IMR-90 (cell line): ENCODE results near the gene ENAH. TPM values are rescaled to one million over a fixed set of nuclear protein-coding genes. Genes with fewer than 3 reads are reported as not detected.

Experiments used
- ATAC-seq: fragments of 200-7000 bp; cut with Tn5 transposase; 2 replicates; pipeline ENCODE4 v1.9.1; 2020; ENCODE audit warnings: low read depth, mild to moderate bottlenecking, moderate library complexity
- BruUV-seq: library from RNA; stranded (reverse); fragments of 400-500 nt; replicated peaks from 2 replicates; lab custom pipeline; 2021; lab: Mats Ljungman, UMichigan
- CTCF ChIA-PET: fragments of 300-600 bp; formaldehyde crosslinking; extraction: SDS; loops from one replicate; lab custom pipeline; 2021; ENCODE audit warnings: antibody characterized with exemption; lab: Yijun Ruan, JAX
- POLR2A ChIA-PET: fragments of 300-600 bp; sonication (Branson Sonifier 250); formaldehyde crosslinking; loops from one replicate; lab custom pipeline; 2022; ENCODE audit warnings: antibody characterized with exemption; ENCODE audit not compliant: unreplicated experiment; lab: Charles Lee
- DNase-seq: peaks from one replicate; pipeline ENCODE4 v3.0.0; 2013
- H2AFZ ChIP-seq: replicated peaks from 2 replicates; pipeline ENCODE3; 2013; ENCODE audit warnings: low read length, mild to moderate bottlenecking; ENCODE audit not compliant: poor library complexity
- H2AK5ac ChIP-seq: 2 replicates; pipeline ENCODE4 v1.6.1; 2013; ENCODE audit warnings: low read depth, low read length, inconsistent platforms
- H2AK9ac ChIP-seq: replicated peaks from 2 replicates; pipeline ENCODE3; 2013; ENCODE audit warnings: mild to moderate bottlenecking, low read depth, low read length, moderate library complexity; ENCODE audit not compliant: poor library complexity
- H2BK120ac ChIP-seq: 2 replicates; pipeline ENCODE4 v1.6.1; 2013; ENCODE audit warnings: low read depth, low read length, inconsistent platforms
- H2BK15ac ChIP-seq: 3 replicates; pipeline ENCODE4 v1.6.1; 2013; ENCODE audit warnings: low read depth, low read length, inconsistent platforms
- H2BK20ac ChIP-seq: 2 replicates; pipeline ENCODE4 v1.6.1; 2013; ENCODE audit warnings: low read depth, mild to moderate bottlenecking, inconsistent platforms, low read length, moderate library complexity
- H2BK5ac ChIP-seq: 2 replicates; pipeline ENCODE4 v1.6.1; 2013; ENCODE audit warnings: mild to moderate bottlenecking, low read depth, low read length, inconsistent platforms; ENCODE audit not compliant: poor library complexity, severe bottlenecking
- H3K14ac ChIP-seq: replicated peaks from 2 replicates; pipeline ENCODE4 v1.6.1; 2013; ENCODE audit warnings: low read depth, low read length, inconsistent platforms
- H3K18ac ChIP-seq: 2 replicates; pipeline ENCODE4 v1.6.1; 2013; ENCODE audit warnings: low read depth, low read length, control low read depth
- H3K23ac ChIP-seq: 2 replicates; pipeline ENCODE4 v1.6.1; 2013; ENCODE audit warnings: low read depth, low read length, inconsistent platforms
- H3K27ac ChIP-seq: 2 replicates; pipeline ENCODE4 v1.5.1; 2013; ENCODE audit warnings: mild to moderate bottlenecking, control low read depth, low read length; ENCODE audit not compliant: insufficient read depth
- H3K27me3 ChIP-seq: 2 replicates; pipeline ENCODE4 v1.6.1; 2013; ENCODE audit warnings: low read length; ENCODE audit not compliant: control insufficient read depth, insufficient read depth
- H3K36me3 ChIP-seq: 2 replicates; pipeline ENCODE4 v1.6.1; 2013; ENCODE audit warnings: low read length, mixed read lengths; ENCODE audit not compliant: control insufficient read depth, insufficient read depth
- H3K4ac ChIP-seq: 2 replicates; pipeline ENCODE4 v1.6.1; 2013; ENCODE audit warnings: low read depth, low read length, inconsistent platforms
- H3K4me1 ChIP-seq: 2 replicates; pipeline ENCODE4 v1.6.1; 2013; ENCODE audit warnings: low read length, mixed read lengths; ENCODE audit not compliant: control insufficient read depth, insufficient read depth
- H3K4me2 ChIP-seq: 2 replicates; pipeline ENCODE4 v1.6.1; 2013; ENCODE audit warnings: low read depth, mild to moderate bottlenecking, control low read depth, low read length, moderate library complexity
- H3K4me3 ChIP-seq: 2 replicates; pipeline ENCODE4 v1.5.1; 2013; ENCODE audit warnings: low read depth, mild to moderate bottlenecking, control low read depth, low read length, moderate library complexity; ENCODE audit not compliant: insufficient read depth
- H3K56ac ChIP-seq: 2 replicates; pipeline ENCODE4 v1.6.1; 2013; ENCODE audit warnings: low read length, inconsistent platforms; ENCODE audit not compliant: insufficient read depth; ENCODE audit errors: extremely low read depth
- H3K79me1 ChIP-seq, 2 experiments: 2 replicates each; pipeline ENCODE4 v1.6.1; 2013; ENCODE audit warnings: low read length in 2 of 2, inconsistent platforms in 1 of 2, low read depth in 1 of 2
- H3K9ac ChIP-seq: 2 replicates; pipeline ENCODE4 v1.6.1; 2013; ENCODE audit warnings: low read depth, low read length, control low read depth
- H3K9me1 ChIP-seq: 2 replicates; pipeline ENCODE4 v1.6.1; 2013; ENCODE audit warnings: low read length, inconsistent platforms; ENCODE audit not compliant: insufficient read depth
- H3K9me3 ChIP-seq: 2 replicates; pipeline ENCODE4 v1.6.1; 2013; ENCODE audit warnings: low read length; ENCODE audit not compliant: control insufficient read depth, insufficient read depth
- H4K20me1 ChIP-seq: 2 replicates; pipeline ENCODE4 v1.6.1; 2013; ENCODE audit warnings: low read length, inconsistent platforms; ENCODE audit not compliant: insufficient read depth
- H4K5ac ChIP-seq: 2 replicates; pipeline ENCODE4 v1.6.1; 2013; ENCODE audit warnings: mild to moderate bottlenecking, low read depth, low read length, control low read depth
- H4K8ac ChIP-seq, 2 experiments: 2 replicates each; pipeline ENCODE4 v1.6.1; 2013; ENCODE audit warnings: low read depth in 2 of 2, low read length in 2 of 2, control low read depth in 1 of 2, inconsistent platforms in 1 of 2
- H4K91ac ChIP-seq: 2 replicates; pipeline ENCODE4 v1.6.1; 2013; ENCODE audit warnings: low read depth, low read length, inconsistent platforms; ENCODE audit not compliant: insufficient read depth
- CHD1 ChIP-seq: IDR thresholded peaks from 2 replicates; pipeline ENCODE4 v1.6.1; 2012; ENCODE audit warnings: low read depth, low read length, improper control_type of control experiment
- CTCF ChIP-seq: conservative IDR thresholded peaks from 2 replicates; pipeline ENCODE4 v1.5.1; 2012; ENCODE audit warnings: mild to moderate bottlenecking, low read depth, low read length, improper control_type of control experiment
- ELK1 ChIP-seq: fragments of 150-350 bp; IDR thresholded peaks from 2 replicates; pipeline ENCODE4 v1.6.1; 2016; ENCODE audit warnings: low read depth, mild to moderate bottlenecking, low read length, moderate library complexity, borderline replicate concordance
- FOS ChIP-seq: fragments of 150-350 bp; IDR thresholded peaks from 2 replicates; pipeline ENCODE4 v1.6.1; 2016; ENCODE audit warnings: low read depth, low read length
- MAZ ChIP-seq: IDR thresholded peaks from 2 replicates; pipeline ENCODE4 v1.6.1; 2012; ENCODE audit warnings: low read depth, mild to moderate bottlenecking, low read length, improper control_type of control experiment, moderate library complexity, borderline replicate concordance
- MXI1 ChIP-seq: IDR thresholded peaks from 2 replicates; pipeline ENCODE4 v1.6.1; 2012; ENCODE audit warnings: low read depth, mild to moderate bottlenecking, low read length, moderate library complexity, borderline replicate concordance
- RCOR1 ChIP-seq: IDR thresholded peaks from 2 replicates; pipeline ENCODE4 v1.6.1; 2012; ENCODE audit warnings: mild to moderate bottlenecking, low read length, improper control_type of control experiment; ENCODE audit not compliant: insufficient replicate concordance
- RFX5 ChIP-seq: IDR thresholded peaks from 2 replicates; pipeline ENCODE4 v1.8.0; 2012; ENCODE audit warnings: low read depth, mild to moderate bottlenecking, low read length, moderate library complexity
- SMC3 ChIP-seq: fragments of 150-350 bp; IDR thresholded peaks from 2 replicates; pipeline ENCODE4 v1.6.1; 2016; ENCODE audit warnings: low read depth, mild to moderate bottlenecking, antibody characterized with exemption, low read length, moderate library complexity
- USF2 ChIP-seq: fragments of 150-350 bp; IDR thresholded peaks from 2 replicates; pipeline ENCODE4 v1.6.1; 2017; ENCODE audit warnings: mild to moderate bottlenecking, antibody characterized with exemption, low read length, low read depth
- WGBS, 2 experiments: methylation state at CpG; one replicate each; pipeline versions ENCODE4 v1.1.5 to v1.1.7; 2013; ENCODE audit warnings: missing lambda C conversion rate in 2 of 2; ENCODE audit not compliant: insufficient read length in 1 of 2; ENCODE audit errors: extremely low coverage in 2 of 2; 5-methylcytosine and 5-hydroxymethylcytosine counted together
- dilution Hi-C: fragments of 300-500 bp; cut with HindIII; formaldehyde crosslinking; loops from one replicate; pipeline ENCODE4 v1.14.3; 2018; ENCODE audit warnings: low sequenced_read_pairs; ENCODE audit not compliant: unreplicated experiment
- in situ Hi-C: fragments of 300-500 bp; cut with MboI; formaldehyde crosslinking; loops from 3 replicates; pipeline ENCODE4 v1.14.3; 2019; ENCODE audit warnings: low sequenced_read_pairs, inconsistent platforms, mixed read lengths
- intact Hi-C: fragments of 100-400 bp; cut with micrococcal nuclease; formaldehyde crosslinking; loops from 2 replicates; pipeline ENCODE4 v1.10.0; 2022
- polyA plus RNA-seq, 3 experiments: library from polyadenylated mRNA; depleted of rRNA; stranded (reverse); fragments of >200 nt; gene quantifications; 2 replicates each; pipeline ENCODE4 v1.2.3, GENCODE V29; 2012; ENCODE audit warnings: low replicate concordance in 1 of 3
- total RNA-seq: library from RNA; depleted of rRNA; stranded (reverse); fragments of >200 nt; gene quantifications from 2 replicates; pipeline ENCODE4 v1.2.3, GENCODE V29; 2012

The ENAH gene
- total and polyA plus RNA-seq, 2 of the 4 experiments (the other 2 are of a cell fraction), result 61.3 to 86.9 TPM

GRCh38 chr1:225554216-225554812 lies 98.6 kb downstream of the ENAH start (continued):
- no peak for TF ChIP-seq FOS

GRCh38 chr1:225549821-225550220 lies 103.1 kb downstream of the ENAH start:
- Histone ChIP-seq H3K18ac (no peak overlapping the region), H3K4me2 (no peak overlapping the region), H3K4me3 (no peak overlapping the region), H2AK5ac (no peak overlapping the region), H3K23ac (0 out of 2 replicates have a peak overlapping the region, but pooled peaks have one; percentile 5), H2AK9ac (no peak overlapping the region), H4K20me1 (peaks cover 17% of the 10 kb centered on the region), H3K79me1 (peaks cover 30 to 51% of the 10 kb centered on the region in 2 experiments), H3K9me1 (peaks cover 20% of the 10 kb centered on the region), H3K4ac (no peak overlapping the region), H3K4me1 (peaks cover 11% of the 10 kb centered on the region), H3K9ac (no peak overlapping the region), H2BK5ac (no peak overlapping the region), H3K56ac (no peak overlapping the region), H3K36me3 (peaks cover 1% of the 10 kb centered on the region), H2BK20ac (no peak overlapping the region), H3K14ac (no peak overlapping the region), H2BK120ac (no peak overlapping the region), H2AFZ (no peak overlapping the region), H4K8ac (0 out of 4 replicates have a peak overlapping the region, but pooled peaks of 1 of the 2 experiments have one; percentile 15), H3K27ac (no peak overlapping the region), H3K27me3 (no peaks in the 10 kb centered on the region), H2BK15ac (no peak overlapping the region), H4K5ac (no peak overlapping the region), H3K9me3 (no peaks in the 10 kb centered on the region), H4K91ac (no peak overlapping the region)
- TF ChIP-seq ELK1, result no peak
- TF ChIP-seq CTCF, result no peak
- TF ChIP-seq RCOR1, result no peak
- TF ChIP-seq CHD1, result no peak
- no peak for TF ChIP-seq SMC3
- TF ChIP-seq MXI1, result no peak
- no peak for TF ChIP-seq MAZ
- no peak for TF ChIP-seq RFX5
- TF ChIP-seq USF2, result no peak
- ChIA-PET CTCF (interaction anchor here (0.7 to 2.7 kb wide), 2 partner anchors 75 to 317 kb away, joined by 3 to 9 read pairs; no protein-coding TSS in a partner anchor), POLR2A (no interaction called here)
- DNase-seq (no peak), ATAC-seq (no peak)
- WGBS, 2 experiments, result 96% methylated on average over 2 of the region's 2 CpGs; no CpG with 5 or more reads in 1 of the 2 experiments
- dilution Hi-C loops (no loop called here), in situ Hi-C loops (no loop called here), intact Hi-C loops (loop anchor here (5.0 kb wide), 1 partner anchor 102 kb away; the partner anchor contains the start of gene ENAH)
- BruUV-seq, result no TSS peak
